Fibroblast of skin of scalp (primary cell): ENCODE results near the gene PRTN3.

Source experiments
- DNase-seq: peaks from one replicate; pipeline ENCODE4 v3.0.0-alpha.2; 2013

PRTN3 gene

DNA sequence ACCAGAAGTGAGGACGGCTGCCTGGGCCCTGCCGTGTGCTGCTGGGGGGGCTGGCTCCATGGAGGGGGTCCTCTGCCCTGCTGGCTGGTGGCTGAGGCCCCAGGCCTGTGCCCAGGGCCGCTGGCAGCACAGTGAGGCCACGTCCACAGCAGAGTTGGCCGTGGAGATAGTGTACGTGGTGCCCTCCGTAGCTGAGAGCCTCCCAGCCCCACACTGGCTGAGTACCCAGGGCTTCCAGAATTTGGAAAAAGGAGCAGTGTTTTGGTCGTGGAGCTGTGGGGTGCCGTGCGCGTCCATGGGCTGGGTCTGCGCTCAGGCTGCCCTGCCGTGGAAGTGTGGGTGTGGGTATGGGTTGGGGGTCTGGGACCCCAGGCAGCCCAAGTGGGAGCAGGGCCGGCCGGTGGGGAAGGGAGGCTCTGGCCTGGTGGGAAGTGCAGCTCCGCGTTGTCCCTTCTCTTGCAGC is 37.7 kb upstream of the PRTN3 start:
- no peak for DNase-seq

DNA sequence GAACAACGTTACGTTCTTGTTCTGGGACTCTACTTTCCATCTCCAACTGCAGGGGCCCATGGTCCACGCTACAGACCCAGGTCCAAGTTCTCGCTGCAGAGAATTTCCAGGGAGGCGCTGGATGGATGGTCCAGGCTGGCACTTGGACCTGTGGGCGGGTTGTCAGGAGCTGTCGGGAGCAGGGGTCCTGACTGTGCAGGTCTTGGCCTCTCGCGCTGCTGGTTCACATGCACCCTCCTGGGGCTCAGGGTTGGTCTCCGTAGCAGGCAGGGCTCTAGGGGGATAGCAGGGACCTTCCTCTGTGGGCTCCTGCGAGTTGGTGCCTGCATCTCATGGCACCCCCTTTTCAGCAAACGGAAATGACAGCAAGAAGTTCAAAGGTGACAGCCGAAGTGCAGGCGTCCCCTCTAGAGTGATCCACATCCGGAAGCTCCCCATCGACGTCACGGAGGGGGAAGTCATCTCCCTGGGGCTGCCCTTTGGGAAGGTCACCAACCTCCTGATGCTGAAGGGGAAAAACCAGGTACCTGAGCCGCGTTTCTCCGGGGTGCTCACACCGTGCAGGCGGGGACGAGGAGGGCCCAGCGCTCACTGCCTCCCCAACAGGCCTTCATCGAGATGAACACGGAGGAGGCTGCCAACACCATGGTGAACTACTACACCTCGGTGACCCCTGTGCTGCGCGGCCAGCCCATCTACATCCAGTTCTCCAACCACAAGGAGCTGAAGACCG is 36.9 kb upstream of the PRTN3 start:
- DNase-seq, result no peak

DNA sequence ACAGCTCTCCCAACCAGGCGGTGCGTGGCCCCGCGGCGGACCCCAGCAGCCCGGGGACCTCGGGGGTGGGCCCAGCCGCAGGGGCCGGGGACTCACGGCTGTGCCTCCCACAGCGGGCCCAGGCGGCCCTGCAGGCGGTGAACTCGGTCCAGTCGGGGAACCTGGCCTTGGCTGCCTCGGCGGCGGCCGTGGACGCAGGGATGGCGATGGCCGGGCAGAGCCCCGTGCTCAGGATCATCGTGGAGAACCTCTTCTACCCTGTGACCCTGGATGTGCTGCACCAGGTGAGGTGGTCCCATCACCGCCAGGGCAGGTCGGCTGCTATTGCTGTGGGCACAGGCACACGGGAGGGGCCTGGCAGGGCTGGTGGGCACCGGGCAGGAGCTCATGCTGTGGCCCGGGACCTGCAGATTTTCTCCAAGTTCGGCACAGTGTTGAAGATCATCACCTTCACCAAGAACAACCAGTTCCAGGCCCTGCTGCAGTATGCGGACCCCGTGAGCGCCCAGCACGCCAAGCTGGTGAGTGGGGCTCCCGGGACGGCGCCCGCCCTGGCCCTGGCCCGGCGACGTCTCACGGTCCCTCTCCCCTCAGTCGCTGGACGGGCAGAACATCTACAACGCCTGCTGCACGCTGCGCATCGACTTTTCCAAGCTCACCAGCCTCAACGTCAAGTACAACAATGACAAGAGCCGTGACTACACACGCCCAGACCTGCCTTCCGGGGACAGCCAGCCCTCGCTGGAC is 36.2 kb upstream of the PRTN3 start:
- DNase-seq, result no peak

DNA sequence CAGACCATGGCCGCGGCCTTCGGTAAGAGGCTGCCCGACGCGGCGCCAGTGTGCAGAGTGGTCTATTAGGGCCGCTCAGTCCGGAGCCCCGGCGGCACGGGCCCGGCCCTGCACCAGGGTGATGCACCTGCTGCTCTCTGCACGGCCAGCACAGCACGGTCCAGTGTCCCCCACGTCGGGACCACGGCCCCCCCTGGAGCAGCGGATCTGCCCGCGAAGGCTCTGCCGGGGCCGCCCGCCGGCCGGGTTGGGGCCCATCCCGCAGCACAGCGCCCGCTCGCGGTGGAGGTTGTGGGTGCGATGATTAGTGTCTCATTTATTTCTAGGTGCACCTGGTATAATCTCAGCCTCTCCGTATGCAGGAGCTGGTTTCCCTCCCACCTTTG is 35.6 kb upstream of the PRTN3 start:
- no peak for DNase-seq

DNA sequence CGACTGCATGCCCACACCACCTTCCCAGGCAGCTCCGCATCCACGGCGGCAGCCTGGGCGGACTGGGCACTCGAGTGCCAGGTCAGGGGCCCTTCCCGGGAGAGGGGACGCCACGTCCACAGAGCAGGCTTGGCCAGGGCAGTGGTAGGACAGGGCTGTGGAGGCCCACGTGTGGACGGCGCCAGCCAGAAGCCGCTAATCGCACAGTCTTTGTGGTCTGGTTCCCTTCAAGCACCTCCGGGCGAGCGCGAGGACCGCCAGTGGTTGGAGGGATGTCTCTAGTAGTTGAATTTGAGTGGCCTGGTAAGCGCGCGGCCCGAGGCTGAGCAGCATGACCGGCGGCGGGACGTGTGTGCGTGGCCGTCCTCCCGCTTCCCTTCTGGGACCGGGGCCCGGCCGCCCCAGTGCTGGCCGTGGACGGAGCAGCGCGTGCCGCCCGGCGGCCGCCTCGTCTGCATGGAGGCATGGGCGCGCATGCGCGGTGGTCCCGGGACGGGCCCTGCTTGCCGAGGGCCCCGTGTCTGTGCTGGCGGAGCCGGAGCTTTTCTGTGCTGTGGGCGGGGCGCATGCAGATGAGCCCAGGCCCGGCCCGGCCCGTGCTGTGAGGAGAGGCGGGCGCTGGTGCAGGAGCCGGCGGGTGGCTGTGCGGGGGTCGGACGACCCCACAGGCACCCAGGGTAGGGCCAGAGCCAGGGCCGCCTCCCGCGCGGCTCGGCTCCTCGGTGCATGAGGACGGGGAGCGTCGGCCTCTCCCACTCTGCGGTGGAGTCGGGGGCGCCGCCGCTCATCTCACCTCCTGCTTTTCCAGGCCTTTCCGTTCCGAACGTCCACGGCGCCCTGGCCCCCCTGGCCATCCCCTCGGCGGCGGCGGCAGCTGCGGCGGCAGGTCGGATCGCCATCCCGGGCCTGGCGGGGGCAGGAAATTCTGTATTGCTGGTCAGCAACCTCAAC is 34.9 kb upstream of the PRTN3 start:
- DNase-seq, result no peak

DNA sequence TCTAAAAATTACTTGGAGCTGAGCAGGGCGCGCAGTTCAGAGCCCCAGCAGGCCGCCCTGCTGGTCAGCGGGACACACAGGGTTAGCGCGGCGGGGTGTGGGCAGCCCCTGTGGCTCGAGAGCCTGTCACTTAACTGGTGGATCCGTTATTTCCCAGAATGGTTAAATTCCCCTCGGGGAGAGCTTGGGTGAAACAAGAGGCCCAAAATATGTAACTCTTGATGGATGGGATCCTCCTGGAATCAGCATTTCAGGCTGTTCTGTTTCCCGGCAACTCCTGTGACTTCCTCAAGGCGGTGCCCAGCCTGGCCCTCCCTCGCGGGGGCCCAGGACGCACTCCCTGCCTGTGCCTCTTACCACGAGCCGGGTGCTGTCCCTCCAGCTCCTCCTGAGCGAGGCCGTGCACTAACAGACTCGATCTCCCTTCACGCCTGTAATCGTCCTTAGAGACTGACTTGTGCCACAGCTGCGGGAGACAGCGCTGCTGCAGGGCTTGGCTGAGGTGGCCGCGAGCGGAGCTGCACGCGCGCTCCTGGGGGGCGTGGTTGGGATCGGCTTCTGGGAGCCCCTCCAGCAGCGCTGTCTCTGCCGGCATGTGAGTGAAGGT is 33.9 kb upstream of the PRTN3 start:
- DNase-seq, result no peak

DNA sequence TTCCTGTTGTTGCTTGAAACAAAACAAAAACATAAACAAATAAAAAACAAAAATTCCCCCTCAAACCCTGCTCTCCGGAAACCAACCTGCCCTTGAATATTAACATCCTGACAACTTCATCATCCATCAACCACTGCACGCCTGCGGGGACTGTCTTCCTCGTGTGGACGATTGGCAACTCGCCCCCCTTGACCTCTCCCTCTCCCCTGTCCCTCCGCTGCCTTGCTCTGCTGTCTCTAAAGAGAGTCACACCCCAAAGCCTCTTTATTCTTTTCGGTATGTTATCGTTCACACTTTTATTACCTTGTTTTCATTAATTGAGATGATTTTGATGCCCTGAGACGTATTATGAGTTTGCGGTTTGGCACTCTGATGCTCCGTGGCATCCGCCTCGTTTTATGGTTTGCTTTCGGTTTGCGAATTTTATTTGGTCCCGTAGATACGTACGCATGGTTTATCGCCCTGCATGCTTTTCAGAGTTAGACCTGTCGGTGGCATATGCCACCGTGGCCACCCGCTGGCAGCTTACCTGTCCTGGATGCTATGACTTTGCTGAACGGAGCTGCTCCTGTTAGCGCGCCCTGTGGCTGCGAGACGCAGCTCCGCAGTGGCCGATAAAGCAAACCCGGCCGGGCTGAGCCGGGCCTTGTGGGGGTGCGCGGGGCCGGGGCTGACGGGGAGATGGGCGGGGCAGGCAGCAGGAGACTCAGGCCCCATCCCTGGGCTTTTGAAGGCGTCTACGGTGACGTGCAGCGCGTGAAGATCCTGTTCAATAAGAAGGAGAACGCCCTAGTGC is 33.0 kb upstream of the PRTN3 start:
- DNase-seq, result no peak

DNA sequence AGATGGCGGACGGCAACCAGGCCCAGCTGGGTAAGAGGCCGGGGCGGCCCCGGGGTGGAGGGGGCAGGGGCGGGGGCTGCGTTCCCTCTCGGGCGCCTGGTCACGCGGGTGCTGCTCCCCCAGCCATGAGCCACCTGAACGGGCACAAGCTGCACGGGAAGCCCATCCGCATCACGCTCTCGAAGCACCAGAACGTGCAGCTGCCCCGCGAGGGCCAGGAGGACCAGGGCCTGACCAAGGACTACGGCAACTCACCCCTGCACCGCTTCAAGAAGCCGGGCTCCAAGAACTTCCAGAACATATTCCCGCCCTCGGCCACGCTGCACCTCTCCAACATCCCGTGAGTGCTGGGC is 32.4 kb upstream of the PRTN3 start:
- no peak for DNase-seq

DNA sequence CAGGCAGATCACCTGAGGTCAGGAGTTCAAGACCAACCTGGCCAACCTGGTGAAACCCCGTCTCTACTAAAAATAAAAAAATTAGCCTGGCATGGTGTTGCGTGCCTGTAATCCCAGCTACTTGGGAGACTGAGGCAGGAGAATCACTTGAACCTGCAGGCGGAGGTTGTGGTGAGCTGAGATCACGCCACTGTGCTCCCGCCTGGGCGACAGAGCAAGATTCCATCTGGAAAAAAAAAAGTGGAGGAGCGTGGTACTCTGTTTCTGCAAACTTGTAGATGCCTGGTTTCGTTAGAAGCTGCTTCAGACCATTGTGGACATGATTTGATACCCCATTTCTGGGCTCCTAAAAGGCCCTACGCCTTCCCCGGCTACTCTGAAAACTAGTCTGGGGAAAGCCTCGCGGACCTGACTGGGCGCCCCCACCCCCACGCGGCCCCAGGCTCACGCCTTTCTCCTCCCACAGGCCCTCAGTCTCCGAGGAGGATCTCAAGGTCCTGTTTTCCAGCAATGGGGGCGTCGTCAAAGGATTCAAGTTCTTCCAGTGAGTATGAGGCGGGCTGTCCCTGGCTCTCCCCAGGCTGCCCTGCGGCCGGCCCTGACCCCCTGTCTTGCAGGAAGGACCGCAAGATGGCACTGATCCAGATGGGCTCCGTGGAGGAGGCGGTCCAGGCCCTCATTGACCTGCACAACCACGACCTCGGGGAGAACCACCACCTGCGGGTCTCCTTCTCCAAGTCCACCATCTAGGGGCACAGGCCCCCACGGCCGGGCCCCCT is 30.5 kb upstream of the PRTN3 start:
- no peak for DNase-seq

DNA sequence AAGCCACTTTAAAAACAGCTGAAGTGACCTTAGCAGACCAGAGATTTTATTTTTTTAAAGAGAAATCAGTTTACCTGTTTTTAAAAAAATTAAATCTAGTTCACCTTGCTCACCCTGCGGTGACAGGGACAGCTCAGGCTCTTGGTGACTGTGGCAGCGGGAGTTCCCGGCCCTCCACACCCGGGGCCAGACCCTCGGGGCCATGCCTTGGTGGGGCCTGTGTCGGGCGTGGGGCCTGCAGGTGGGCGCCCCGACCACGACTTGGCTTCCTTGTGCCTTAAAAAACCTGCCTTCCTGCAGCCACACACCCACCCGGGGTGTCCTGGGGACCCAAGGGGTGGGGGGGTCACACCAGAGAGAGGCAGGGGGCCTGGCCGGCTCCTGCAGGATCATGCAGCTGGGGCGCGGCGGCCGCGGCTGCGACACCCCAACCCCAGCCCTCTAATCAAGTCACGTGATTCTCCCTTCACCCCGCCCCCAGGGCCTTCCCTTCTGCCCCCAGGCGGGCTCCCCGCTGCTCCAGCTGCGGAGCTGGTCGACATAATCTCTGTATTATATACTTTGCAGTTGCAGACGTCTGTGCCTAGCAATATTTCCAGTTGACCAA is 29.8 kb upstream of the PRTN3 start:
- DNase-seq, result no peak

DNA sequence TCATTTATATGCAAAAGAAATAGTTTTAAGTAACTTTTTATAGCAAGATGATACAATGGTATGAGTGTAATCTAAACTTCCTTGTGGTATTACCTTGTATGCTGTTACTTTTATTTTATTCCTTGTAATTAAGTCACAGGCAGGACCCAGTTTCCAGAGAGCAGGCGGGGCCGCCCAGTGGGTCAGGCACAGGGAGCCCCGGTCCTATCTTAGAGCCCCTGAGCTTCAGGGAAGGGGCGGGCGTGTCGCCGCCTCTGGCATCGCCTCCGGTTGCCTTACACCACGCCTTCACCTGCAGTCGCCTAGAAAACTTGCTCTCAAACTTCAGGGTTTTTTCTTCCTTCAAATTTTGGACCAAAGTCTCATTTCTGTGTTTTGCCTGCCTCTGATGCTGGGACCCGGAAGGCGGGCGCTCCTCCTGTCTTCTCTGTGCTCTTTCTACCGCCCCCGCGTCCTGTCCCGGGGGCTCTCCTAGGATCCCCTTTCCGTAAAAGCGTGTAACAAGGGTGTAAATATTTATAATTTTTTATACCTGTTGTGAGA is 29.2 kb upstream of the PRTN3 start:
- DNase-seq, result no peak

DNA sequence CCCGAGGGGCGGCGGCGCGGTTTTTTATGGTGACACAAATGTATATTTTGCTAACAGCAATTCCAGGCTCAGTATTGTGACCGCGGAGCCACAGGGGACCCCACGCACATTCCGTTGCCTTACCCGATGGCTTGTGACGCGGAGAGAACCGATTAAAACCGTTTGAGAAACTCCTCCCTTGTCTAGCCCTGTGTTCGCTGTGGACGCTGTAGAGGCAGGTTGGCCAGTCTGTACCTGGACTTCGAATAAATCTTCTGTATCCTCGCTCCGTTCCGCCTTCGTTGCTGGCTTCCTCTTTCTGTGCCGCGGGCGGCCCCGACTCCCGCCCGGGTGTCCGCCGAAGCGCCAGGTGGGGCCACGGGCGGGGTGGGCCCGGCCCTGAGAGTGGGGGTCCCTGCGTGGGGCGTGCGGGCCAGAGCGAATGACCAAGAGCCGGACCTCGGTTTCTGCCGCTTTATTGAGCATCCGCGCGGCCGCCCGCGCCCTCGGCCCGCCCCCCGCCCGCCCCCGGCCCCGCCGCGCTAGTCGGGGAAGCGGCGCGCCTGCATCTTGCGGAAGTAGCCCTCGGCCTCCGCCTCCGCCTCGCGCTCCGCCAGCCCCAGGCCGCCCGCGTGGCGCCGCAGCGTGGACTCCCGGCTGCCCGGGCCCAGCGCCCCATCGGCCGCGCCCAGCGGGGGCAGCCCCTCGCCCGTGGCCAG is 28.6 kb upstream of the PRTN3 start:
- no peak for DNase-seq

DNA sequence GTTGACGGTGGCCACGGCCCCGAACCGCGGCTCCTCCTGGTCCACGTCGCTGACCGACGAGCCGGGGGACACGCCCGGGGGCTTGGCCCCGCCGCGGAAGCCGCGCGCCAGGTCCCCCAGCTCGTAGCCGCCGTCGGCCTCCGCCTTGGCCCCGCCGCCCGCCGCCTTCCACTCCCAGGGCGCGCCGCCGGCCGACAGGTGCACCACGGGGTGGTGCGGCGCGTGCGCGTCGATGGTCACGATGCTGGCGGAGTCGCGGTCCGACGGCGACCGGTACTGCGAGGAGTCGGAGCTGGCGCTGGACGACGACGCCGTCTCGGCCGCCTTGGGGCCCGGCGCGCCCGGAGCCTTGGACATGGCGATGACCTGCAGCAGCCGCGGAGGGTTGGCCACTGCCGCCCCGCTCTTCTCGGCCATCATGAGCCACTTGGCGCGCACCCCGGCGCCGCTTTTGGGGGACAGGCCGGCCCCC is 28.0 kb upstream of the PRTN3 start:
- DNase-seq, result no peak

DNA sequence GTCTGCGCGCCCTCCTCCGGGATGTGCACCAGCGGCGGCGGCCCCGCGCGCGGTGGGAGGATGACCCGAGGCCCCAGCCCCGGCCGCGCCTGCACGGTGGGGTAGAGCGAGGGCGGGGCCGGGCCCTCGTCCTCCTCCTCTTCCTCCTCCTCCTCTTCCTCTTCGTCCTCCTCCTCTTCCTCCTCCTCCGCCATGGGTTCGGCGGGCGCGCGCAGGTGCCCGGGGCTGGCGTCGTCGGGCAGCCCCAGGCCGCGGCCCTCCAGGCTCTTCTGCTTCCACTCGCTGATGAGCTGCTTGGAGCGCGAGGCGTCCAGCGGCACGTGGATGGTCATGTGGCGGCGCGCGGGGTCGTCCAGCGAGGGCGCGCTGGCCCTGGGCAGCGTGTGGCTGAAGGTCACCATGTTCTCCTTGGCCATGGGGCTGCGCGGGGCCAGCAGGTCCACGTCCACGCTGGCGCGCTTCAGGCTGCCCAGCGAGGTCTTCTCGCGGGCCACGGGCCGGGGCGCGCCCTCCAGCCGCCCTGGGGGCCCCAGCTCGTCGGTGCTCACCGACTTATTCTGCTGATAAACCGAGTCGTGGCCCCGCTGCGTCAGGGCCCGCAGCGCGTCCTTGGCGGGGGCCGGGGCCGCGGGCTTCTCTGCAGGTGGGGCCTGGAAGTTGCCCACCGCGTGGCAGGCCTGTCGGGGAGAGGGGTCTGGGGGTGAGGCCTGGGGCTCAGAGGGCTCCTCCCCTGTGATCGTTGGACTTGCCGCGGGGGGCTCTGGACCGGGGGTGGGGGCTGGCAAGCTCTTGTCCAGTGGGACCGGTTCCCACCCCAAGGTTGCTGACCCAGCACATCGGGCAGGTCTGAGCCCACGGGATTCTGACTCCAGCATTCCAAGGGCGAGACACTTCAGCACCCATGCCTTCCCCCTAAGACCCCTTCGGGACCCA is 27.3 kb upstream of the PRTN3 start:
- no peak for DNase-seq

DNA sequence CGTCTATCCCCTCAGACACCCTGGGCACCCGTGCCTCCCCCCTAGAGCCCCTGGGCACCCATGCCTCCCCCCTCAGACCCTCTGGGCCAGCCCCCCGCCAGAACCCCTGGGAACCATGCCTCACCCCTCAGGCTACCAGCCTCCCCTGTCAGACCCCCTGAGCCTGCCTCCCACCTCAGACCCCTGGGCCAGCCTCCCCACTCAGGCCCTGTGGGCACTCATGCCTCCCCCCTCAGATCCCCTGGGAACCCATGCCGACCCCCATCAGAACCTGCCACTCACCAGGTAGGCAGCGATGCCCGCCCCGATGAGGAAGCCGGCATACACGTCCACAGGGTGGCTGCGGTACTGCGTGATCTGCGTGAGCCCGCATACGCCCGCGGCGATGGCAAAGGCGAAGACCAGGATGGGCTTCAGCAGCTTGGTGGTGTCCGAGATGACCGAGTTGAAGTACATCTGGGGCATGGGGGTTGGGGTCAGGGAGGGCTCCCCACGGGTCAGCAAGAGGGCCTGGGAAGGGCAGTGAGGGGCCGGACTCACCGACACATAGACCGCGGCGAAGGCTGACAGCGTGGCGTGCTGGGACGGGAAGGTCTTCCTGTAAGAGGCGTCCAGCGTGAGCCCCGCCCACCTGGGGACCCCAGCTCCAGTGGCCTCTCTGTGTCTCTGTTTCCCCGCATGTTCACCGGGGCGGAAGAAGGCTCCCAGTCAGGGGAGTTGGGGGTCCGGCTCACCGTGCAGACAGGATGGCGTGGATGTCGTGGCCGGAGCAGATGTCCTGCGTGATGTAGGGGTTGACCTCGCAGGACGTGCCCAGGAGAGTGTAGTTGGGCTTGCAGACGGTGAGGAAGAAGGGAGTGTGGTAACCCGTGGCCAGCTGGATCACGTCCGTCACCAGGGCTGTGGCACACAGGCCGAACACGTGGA is 26.4 kb upstream of the PRTN3 start:
- no peak for DNase-seq

DNA sequence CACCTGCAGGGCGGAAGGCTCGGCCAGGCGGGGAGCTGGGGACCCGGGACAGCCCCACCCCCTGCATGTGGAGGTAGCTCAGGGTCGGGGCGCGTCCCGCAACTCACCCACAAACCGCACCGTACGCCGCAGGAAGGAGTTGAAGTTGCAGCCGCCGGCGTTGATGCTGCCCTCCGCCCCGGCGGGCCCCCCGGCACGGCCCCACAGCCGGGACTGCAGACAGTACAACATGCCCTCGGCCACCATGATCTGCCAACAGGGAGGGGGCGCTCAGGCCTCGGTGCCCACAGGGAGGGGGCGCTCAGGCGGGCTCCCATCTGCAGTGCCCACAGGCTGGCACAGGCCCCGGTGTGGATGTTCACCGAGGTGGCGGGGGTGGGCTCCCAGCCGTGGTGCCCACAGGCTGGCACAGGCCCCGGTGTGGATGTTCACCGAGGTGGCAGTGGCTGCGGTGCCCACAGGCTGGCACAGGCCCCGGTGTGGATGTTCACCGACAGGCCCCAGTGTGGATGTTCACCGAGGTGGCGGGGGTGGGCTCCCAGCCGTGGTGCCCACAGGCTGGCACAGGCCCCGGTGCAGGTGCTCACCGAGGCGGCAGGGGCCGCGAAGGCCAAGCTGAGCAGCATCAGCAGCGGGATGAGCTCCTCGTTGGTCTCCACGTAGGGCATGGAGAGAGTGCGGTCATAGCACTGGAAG is 25.6 kb upstream of the PRTN3 start:
- no peak for DNase-seq
